ENCODE results near the gene INSM1.

The INSM1 gene

DNA sequence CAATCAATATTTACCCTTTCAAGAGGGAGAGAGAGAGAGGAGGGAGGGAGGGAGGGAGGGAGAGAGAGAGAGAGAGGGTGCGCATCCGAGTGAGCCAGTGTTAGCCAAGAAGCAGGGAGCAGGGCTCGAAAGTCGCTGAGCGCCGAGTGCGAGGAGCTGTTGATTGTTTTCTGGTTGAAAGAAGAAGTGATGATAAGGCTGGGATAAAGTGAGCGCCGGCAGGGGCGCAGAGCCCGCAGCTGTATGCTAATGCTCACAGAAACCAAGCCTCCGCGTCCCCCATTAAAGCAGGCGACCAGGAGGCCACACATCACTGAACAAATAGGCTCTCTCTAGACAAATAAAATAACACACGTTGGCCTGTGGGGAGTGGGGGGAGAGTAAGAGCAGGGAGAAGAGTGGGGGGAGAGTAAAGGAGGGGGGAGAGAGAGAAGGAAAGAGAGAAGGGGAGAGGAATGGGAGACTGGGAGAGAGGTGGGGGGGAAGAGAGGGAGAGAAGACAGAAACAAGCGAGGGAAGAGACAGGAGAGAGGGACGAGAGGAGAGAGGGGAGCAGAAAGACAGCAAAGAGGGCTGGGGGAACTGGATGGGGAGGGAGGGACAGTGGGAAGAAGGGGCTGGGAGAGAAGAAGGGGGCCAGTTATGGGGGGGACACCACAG lies 5.0 kb upstream of the INSM1 start:
- peak; percentile 36 for DNase-seq

DNA sequence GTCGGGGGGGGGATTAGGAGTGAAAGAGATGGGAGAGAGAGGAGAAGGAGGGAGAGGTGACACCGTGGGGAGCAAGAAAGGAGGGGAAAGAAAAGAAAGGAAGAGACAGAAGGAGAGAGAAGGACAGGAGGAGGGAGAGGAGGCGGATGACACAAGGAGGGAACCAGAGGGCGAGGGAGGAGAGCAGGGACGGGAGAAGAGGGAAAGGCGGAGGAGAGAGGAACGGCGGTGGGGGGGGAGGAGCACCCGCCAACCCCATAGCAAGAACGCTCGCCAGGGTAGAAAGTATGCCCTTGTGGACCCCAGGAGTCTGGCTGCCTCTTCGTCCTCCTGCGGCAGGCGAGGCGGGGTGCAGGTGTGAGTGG lies 4.5 kb upstream of the INSM1 start:
- no peak for DNase-seq

- no peak for DNase-seq
Measured at GRCh38 chr20:20363799-20364592, 3.9 kb upstream of the INSM1 start.

GRCh38 chr20:20364593-20365479 lies 3.1 kb upstream of the INSM1 start:
- no peak for DNase-seq

DNA sequence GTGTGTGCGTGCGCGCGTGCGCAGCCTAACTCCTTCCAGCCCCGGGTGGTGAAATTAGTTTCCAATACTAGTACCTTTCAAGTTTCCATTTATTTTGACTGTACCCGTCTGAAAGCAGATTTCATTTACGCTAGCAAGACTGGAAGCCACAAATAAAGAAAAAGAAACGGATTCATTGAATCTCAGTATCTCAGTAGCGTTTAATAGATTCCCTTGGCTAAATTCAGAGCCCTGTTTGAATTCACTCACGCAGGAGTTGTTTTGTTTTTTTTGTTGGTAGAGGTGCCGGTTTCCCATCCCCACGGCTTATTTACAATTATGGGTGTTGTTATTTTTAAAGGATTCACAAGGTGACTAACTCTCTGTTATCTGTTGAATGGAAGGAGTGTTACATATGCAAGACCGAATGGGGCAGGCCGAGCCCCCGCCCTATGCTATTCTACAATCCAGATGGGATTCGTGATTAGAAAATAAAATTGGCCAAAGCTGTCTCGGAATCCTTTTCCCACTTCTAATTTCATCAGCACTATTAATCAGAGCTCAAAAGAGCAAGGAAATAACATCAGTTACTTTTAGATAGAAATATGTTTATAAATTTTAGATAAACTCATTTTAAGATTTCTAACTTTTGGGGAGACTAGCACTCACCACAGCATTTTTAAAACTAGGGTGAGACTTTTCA lies 2.3 kb upstream of the INSM1 start:
- no peak for DNase-seq

DNA sequence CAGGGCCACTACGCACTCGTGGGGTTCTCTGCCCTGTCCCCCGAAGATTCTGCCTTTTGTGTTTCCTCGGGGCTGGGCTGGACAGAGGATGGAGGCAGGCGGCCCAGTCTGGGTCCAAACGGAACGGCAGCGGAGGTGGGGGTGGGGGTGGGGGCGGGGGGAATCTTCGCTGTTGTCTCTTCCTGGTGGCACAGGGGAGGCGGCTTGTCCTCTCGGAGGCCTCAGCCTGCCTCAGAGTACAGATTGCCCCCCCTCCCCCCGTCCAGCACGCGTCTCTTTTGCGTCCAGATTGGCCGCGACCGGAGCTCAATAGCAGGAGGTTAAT lies 1.4 kb upstream of the INSM1 start:
- DNase-seq, result no peak

- no peak for DNase-seq
Measured at GRCh38 chr20:20366876-20367574, 879 bp upstream of the INSM1 start.

DNA sequence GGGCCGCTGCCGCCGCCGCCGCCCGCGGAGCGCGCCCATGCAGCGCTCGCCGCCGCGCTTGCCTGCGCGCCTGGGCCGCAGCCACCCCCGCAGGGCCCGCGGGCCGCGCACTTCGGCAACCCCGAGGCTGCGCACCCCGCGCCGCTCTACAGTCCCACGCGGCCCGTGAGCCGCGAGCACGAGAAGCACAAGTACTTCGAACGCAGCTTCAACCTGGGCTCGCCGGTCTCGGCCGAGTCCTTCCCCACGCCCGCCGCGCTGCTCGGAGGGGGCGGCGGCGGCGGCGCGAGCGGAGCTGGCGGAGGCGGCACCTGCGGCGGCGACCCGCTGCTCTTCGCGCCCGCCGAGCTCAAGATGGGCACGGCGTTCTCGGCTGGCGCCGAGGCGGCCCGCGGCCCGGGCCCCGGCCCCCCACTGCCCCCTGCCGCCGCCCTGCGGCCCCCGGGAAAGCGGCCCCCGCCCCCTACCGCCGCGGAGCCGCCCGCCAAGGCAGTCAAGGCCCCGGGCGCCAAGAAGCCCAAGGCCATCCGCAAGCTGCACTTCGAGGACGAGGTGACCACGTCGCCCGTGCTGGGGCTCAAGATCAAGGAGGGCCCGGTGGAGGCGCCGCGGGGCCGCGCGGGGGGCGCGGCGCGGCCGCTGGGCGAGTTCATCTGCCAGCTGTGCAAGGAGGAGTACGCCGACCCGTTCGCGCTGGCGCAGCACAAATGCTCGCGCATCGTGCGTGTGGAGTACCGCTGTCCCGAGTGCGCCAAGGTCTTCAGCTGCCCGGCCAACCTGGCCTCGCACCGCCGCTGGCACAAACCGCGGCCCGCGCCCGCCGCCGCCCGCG lies 730 bp downstream of the INSM1 start:
- no peak for DNase-seq

DNA sequence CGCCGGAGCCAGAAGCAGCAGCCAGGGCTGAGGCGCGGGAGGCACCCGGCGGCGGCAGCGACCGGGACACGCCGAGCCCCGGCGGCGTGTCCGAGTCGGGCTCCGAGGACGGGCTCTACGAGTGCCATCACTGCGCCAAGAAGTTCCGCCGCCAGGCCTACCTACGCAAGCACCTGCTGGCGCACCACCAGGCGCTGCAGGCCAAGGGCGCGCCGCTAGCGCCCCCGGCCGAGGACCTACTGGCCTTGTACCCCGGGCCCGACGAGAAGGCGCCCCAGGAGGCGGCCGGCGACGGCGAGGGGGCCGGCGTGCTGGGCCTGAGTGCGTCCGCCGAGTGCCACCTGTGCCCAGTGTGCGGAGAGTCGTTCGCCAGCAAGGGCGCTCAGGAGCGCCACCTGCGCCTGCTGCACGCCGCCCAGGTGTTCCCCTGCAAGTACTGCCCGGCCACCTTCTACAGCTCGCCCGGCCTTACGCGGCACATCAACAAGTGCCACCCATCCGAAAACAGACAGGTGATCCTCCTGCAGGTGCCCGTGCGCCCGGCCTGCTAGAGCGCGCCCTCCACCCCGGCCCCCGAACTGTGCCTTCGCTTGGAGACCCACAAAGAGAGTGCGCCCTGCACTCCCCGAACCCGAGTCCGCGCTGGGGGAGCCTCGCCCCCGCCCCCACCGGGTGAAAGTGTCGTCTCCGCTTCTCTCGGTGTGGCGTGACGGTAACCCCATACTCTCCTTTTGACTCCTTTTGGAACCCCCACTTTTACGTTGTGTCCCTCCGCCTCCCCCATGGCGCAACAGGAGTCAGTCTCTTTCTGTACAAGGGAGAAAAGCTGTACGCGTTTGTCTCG lies 1.6 kb downstream of the INSM1 start:
- no peak for DNase-seq

- no peak for DNase-seq
Measured at GRCh38 chr20:20370094-20370575, 2.2 kb downstream of the INSM1 start.

DNA sequence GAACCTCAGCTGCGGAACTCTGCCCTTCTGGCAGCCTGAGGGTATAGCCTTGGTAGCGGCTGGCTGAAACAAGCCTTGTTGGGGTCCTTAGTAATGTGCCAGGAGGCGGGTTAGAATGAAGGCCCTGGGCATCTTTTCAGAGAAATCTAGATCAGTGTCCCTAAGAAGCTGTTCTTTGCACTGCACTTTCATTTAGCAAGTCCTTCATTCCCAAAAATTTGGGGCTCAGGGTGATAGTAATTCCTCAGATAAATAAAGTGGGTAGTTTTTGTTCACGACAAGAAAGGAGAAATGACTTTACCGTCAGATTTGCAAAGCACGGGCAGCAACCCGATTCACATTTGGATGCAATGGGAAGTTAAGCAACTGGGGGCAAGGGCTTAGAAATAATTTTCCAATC lies 3.2 kb downstream of the INSM1 start:
- DNase-seq, result no peak

DNA sequence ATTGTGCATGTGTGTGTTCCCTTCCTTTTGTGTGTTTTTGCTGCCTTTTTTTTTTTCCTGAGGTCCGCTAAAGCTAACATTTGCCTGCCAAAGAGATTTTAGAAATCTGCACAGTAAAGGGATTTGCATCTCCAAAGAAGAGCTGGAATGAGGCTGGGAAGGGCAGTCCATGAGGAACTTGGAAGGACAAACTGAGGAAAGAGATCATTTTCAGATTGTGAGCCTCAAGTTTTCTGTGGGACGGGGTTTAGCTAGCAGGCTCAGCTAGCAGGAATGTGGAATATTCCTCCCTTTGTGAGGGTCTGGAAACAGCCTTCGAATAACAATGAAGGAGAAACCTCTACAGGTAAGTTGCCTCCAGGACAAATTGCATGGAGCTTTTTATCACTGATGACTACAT lies 3.8 kb downstream of the INSM1 start:
- no peak for DNase-seq

GRCh38 chr20:20373091-20373571 lies 5.2 kb downstream of the INSM1 start:
- DNase-seq, result no peak

GRCh38 chr20:20375862-20376261 lies 8.0 kb downstream of the INSM1 start:
- no peak for DNase-seq

DNA sequence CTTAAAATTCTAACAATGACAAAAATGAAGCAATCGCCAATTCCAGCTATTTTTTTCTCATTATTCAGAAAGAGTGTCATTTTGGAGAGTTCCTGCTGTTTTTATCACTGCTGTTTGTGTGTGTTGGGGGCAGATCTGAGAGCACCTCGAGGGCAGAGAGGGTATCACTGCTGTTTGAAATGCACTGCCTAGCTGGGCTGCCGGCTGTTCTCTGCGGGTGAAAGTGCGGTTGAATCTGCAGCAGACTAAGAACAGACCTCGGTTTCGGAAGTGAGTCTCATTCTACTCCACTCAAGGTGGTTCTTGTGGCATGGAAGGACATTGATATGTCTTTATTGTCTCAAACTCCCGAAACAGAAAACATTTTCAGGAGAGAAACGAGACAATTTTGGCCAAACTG lies 18.3 kb downstream of the INSM1 start:
- no peak for DNase-seq

GRCh38 chr20:20390393-20390792 lies 22.5 kb downstream of the INSM1 start:
- no peak for DNase-seq

DNA sequence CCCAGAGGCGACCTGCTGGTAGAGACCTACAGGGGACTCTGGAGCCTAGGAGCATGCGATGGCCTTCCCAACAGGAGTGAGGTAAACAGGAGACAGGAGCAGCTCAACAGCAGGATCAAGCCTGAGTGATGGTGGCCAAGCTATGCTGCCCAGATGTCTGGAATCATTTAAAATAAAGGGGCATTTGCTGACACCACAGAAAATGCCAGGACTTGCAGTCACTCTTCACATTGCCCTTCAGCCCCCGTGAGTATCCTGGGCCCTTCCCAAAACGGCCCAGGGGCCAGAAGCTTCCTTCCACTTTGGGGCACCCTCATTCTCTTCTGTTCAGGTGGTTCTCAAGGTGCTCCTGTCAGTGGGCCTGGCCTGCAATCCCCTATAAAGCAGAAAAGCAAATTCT lies 23.2 kb downstream of the INSM1 start:
- no peak for DNase-seq

DNA sequence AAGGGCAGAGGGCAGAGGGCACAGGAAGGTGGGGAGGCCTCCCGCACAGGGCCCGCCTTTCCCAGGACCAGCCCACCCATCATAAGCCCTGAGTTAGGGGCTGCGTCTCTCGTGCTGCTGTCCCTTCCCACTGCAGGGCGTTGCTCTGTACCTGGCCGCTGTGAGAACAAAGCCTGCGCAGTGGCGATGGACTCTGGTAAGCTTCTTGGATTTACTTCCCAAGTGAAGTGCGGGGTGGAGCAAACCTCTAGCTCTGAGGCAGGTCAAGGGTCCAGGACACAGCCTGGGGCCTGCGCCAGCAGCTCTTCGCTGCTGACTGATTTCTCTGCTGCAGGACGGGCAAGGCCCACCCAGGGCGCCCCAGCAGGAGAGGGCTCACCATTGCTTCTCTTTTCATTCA lies 23.9 kb downstream of the INSM1 start:
- DNase-seq, result no peak

DNA sequence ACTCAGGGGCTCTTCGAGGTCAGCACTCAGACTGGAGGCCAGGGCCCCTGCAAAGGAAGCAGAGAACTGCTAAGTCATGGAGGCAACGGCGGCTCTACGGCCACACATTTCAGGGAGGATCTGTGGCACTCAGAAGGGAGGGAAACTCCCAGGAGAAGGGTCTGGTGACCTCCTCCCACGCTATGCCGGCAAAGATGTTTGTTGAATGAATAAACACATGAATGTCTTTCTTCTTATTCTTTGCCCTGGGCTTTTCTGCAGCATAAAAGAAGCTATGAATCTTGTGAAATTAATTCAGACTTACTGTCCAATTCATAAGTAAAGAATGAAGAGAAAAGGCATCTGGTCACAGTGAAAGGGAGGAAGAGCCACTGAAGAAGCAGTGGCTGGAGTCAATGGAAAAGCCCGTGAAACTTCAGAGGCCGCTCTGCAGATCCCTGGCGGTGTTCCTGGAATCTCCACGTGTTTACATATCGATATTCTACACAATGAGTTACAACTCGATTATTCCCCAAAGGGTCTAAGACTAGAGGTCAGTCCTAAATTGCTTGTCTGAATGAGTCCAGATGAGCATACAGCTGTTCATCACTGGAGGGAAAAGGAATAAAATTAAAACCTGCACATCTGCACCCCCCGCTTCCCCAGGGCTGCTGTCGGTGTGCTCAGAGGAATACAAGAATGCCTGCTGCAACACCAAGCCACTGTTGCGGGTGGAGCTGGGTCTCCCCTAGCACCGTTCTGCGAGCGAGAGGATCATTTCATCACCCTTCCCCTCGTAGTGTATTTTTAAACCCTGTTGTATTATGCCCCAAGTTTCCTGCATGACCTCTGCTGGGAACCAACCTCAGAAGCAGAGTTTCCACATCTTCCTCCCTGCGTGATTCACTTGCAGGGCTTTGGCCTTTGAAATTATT lies 25.6 kb downstream of the INSM1 start:
- DNase-seq, result peak; percentile 69
